SU-DHL-6 (cell line): ENCODE results near the gene NOS3.
"Not testable (repeated sequence)": the region's sequence is repeated elsewhere in the genome, so short reads cannot be mapped to it uniquely, and the experiment has no call there.

Experiments used
- EZH2phosphoT487 ChIP-seq: fragments of 200-600 bp; sonication (generic), shearing (Covaris generic); conservative IDR thresholded peaks from 2 replicates; pipeline ENCODE4 v1.6.1; 2018; ENCODE audit warnings: mild to moderate bottlenecking, antibody characterized with exemption, low read length, moderate library complexity, mixed read lengths
- TF ChIP-seq, protein P1 (sequence below): fragments of 200-600 bp; sonication (generic); IDR thresholded peaks from one replicate; pipeline ENCODE4 v1.5.1; 2017; ENCODE audit warnings: antibody characterized with exemption, mild to moderate bottlenecking, low read length, moderate library complexity; ENCODE audit not compliant: insufficient read depth, poor library complexity, severe bottlenecking

DNA sequence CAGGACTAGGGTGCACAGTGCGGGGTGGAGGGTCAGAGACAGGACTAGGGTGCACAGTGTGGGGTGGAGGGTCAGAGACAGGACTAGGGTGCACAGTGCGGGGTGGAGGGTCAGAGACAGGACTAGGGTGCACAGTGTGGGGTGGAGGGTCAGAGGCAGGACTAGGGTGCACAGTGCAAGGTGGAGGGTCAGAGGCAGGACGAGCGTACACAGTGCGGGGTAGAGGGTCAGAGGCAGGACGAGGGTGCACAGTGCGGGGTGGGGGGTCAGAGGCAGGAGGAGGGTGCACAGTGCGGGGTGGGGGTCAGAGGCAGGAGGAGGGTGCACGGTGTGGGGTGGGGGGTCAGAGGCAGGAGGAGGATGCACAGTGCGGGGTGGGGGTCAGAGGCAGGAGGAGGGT, 52.6 kb downstream of the NOS3 start:
- TF ChIP-seq, protein P1, sequence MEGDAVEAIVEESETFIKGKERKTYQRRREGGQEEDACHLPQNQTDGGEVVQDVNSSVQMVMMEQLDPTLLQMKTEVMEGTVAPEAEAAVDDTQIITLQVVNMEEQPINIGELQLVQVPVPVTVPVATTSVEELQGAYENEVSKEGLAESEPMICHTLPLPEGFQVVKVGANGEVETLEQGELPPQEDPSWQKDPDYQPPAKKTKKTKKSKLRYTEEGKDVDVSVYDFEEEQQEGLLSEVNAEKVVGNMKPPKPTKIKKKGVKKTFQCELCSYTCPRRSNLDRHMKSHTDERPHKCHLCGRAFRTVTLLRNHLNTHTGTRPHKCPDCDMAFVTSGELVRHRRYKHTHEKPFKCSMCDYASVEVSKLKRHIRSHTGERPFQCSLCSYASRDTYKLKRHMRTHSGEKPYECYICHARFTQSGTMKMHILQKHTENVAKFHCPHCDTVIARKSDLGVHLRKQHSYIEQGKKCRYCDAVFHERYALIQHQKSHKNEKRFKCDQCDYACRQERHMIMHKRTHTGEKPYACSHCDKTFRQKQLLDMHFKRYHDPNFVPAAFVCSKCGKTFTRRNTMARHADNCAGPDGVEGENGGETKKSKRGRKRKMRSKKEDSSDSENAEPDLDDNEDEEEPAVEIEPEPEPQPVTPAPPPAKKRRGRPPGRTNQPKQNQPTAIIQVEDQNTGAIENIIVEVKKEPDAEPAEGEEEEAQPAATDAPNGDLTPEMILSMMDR: not testable (repeated sequence)
- TF ChIP-seq EZH2phosphoT487: not testable (repeated sequence)
